DMS53 (cell line): Measurements from ENCODE around the gene GTF2I.
"Not testable (repeated sequence)": the region's sequence is repeated elsewhere in the genome, so short reads cannot be mapped to it uniquely, and the experiment has no call there.

Experiments
- DNase-seq: peaks from one replicate; lab custom pipeline; 2025; lab: John Stamatoyannopoulos, UW

GTF2I gene

GRCh38 chr7:74775111-74775510, 117.6 kb downstream of the GTF2I start:
- not testable (repeated sequence) for DNase-seq

- not testable (repeated sequence) for DNase-seq
These were observed 121.5 kb downstream of the GTF2I start for GRCh38 chr7:74779053-74779452.

- not testable (repeated sequence) for DNase-seq
These were observed 124.2 kb downstream of the GTF2I start for GRCh38 chr7:74781746-74782145.

- DNase-seq: not testable (repeated sequence)
These were observed 126.1 kb downstream of the GTF2I start for GRCh38 chr7:74783595-74783994.

GRCh38 chr7:74788369-74789150, 131.0 kb downstream of the GTF2I start:
- DNase-seq: peak; percentile 93

GRCh38 chr7:74789200-74789736, 131.8 kb downstream of the GTF2I start:
- DNase-seq: not testable (repeated sequence)

GRCh38 chr7:74797848-74798622, 140.5 kb downstream of the GTF2I start:
- not testable (repeated sequence) for DNase-seq

- peak; percentile 53 for DNase-seq
These were observed 141.1 kb downstream of the GTF2I start for GRCh38 chr7:74798644-74799043.
